GM12872 (cell line): ENCODE data around the gene FLOT1.

ENCODE experiments used
- CTCF ChIP-seq: IDR thresholded peaks from 3 replicates; pipeline ENCODE4 v1.5.1; 2011; ENCODE audit warnings: low read depth, mild to moderate bottlenecking, low read length, moderate library complexity; ENCODE audit not compliant: insufficient read depth

The FLOT1 gene

GRCh38 chr6:30744054-30744805, 1.7 kb upstream of the FLOT1 start, which contains the start of gene IER3:
Gene IER3, minus strand, starts transcription at chr6:30744547. Its CDS starts 29 bp downstream, at chr6:30744518.
- TF ChIP-seq CTCF = peak; percentile 77

- TF ChIP-seq CTCF = no peak
These were observed 889 bp upstream of the FLOT1 start for GRCh38 chr6:30743099-30744053.

DNA sequence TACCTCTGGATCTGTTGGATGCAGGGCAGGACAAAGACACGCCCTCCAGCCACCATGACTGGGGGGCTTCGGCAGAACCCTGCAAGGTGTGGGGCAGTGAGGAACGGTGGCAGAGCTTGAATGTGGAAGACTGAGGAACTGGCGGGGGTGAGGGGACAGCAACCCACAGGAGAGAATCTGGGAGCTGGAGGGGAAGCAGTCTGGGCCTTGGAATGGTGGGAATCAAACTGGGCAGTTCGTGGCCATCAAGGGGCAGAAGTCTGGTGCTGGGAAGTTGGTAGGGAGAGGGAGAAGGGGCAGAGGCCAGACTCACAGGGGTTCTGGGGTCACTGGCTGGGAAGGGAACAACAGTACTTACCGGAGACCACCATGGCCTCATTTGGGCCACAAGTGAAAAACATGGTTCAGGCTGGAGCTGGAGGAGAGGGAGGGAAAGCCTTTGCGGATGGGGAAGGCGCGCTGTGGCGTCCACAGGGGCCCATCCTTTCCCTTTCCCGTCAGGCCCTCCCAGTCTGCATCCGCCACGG, 635 bp downstream of the FLOT1 start:
- TF ChIP-seq CTCF = no peak

GRCh38 chr6:30741063-30741779, 1.3 kb downstream of the FLOT1 start:
- no peak for TF ChIP-seq CTCF

- no peak for TF ChIP-seq CTCF
These were observed 2.0 kb downstream of the FLOT1 start for GRCh38 chr6:30740540-30740870.

DNA sequence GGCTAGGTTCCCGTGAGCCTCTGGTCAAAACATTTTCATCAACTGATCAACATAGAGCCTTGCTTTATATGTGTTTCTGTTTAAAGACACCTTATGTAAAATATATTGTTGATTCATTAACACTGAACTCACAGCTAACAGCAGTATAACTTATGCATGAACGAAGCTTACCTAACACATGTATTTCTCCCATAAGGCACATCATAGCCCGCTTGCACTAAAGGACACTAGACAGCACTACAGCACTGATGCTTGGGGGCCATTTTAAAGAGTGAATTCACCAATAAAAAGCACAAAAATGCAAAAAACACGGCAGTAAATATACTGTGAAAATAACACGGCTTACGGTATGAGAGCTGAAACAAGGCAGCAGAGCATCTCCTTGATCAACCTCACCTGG, 4.0 kb downstream of the FLOT1 start:
- TF ChIP-seq CTCF = no peak
